ENCODE data around the gene SGTA.

SGTA gene

GRCh38 chr19:2815923-2816322 lies 32.9 kb upstream of the SGTA start:
- Histone ChIP-seq H3K27ac (replicated peaks) (no peak overlapping the region), H3K27me3 (ENCODE audit: insufficient read depth, poor library complexity, severe bottlenecking) (no peaks in the 10 kb centered on the region), H3K4me3 (replicated peaks; ENCODE audit: insufficient read depth, low read length) (no peak overlapping the region)
- DNase-seq (ENCODE audit: low read depth in 1 of 2, low spot score in 1 of 2) = no peak
- TF ChIP-seq GABPA (IDR thresholded peaks at IDR 0.05; ENCODE audit: low read depth) = no peak
- no peak for TF ChIP-seq CTCF (IDR thresholded peaks at IDR 0.05; ENCODE audit: insufficient read depth, low read length)
- TF ChIP-seq SPI1 (IDR thresholded peaks at IDR 0.05; ENCODE audit: borderline replicate concordance, low read depth) = no peak
- TF ChIP-seq POLR2AphosphoS5 (IDR thresholded peaks at IDR 0.05; ENCODE audit: low read depth) = no peak
- TF ChIP-seq REST (IDR thresholded peaks at IDR 0.05; ENCODE audit: insufficient replicate concordance, low read depth) = no peak

- DNase-seq (ENCODE audit: low read depth in 1 of 2, low spot score in 1 of 2) = no peak
- H3K27me3 ChIP-seq (ENCODE audit: insufficient read depth, poor library complexity, severe bottlenecking) = no peaks in the 10 kb centered on the region
- H3K27ac ChIP-seq (replicated peaks) = no peak overlapping the region
- no peak for TF ChIP-seq CTCF (IDR thresholded peaks at IDR 0.05; ENCODE audit: insufficient read depth, low read length)
- TF ChIP-seq REST (IDR thresholded peaks at IDR 0.05; ENCODE audit: insufficient replicate concordance, low read depth) = no peak
- TF ChIP-seq SPI1 (IDR thresholded peaks at IDR 0.05; ENCODE audit: borderline replicate concordance, low read depth) = no peak
- TF ChIP-seq GABPA (IDR thresholded peaks at IDR 0.05; ENCODE audit: low read depth) = no peak
- no peak for TF ChIP-seq POLR2AphosphoS5 (IDR thresholded peaks at IDR 0.05; ENCODE audit: low read depth)
- H3K4me3 ChIP-seq (replicated peaks; ENCODE audit: insufficient read depth, low read length) = no peak overlapping the region
Measured at GRCh38 chr19:2815191-2815614, 32.1 kb upstream of the SGTA start.

GRCh38 chr19:2814426-2814825 lies 31.4 kb upstream of the SGTA start:
- Histone ChIP-seq H3K4me3 (replicated peaks; ENCODE audit: insufficient read depth, low read length) (no peak overlapping the region), H3K27me3 (ENCODE audit: insufficient read depth, poor library complexity, severe bottlenecking) (no peaks in the 10 kb centered on the region), H3K27ac (replicated peaks) (no peak overlapping the region)
- no peak for TF ChIP-seq POLR2AphosphoS5 (IDR thresholded peaks at IDR 0.05; ENCODE audit: low read depth)
- TF ChIP-seq CTCF (IDR thresholded peaks at IDR 0.05; ENCODE audit: insufficient read depth, low read length) = no peak
- TF ChIP-seq SPI1 (IDR thresholded peaks at IDR 0.05; ENCODE audit: borderline replicate concordance, low read depth) = no peak
- TF ChIP-seq REST (IDR thresholded peaks at IDR 0.05; ENCODE audit: insufficient replicate concordance, low read depth) = no peak
- no peak for TF ChIP-seq GABPA (IDR thresholded peaks at IDR 0.05; ENCODE audit: low read depth)
- no peak for DNase-seq (ENCODE audit: low read depth in 1 of 2, low spot score in 1 of 2)
